Islet precursor cell (in vitro differentiated cells): ENCODE measurements around the gene KRTAP2-3.
"Not testable (repeated sequence)": the region's sequence is repeated elsewhere in the genome, so short reads cannot be mapped to it uniquely, and the experiment has no call there.

ENCODE experiments used
- DNase-seq: peaks from one replicate; pipeline ENCODE4 v3.0.0-alpha.2; 2018

Gene KRTAP2-3, protein sequence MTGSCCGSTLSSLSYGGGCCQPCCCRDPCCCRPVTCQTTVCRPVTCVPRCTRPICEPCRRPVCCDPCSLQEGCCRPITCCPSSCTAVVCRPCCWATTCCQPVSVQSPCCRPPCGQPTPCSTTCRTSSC

DNA sequence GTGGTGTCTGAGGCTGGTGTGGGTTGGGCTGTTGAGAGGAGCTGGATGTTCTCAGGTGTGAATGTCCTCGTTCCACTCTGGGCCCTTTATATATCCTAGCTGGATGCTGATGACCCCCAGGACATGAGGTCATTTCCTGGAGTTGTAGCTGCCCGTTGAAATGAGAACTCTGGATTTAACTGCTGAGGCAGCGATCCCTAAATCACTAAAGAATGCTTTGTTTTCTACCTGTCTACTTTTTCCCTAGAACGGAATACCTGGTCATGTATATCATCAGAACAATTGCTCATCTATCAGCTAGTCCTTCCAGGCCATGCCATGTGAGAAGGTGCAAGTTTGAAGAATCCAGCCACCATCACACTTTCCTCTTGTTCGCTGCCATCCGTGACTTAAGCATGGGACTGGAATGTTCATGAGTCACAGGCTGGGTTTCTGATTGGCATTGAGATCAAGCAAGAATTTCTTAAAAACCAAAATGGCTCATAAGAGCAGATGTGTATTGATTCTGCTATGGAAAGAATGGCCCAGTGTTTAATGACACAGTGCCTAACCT lies at the start of gene KRTAP2-3:
Gene KRTAP2-3, minus strand, starts transcription at position 63 of the 553 bp plus-strand sequence. CDS start 64 bp downstream, outside the sequence.
- peak; percentile 93 for DNase-seq

DNA sequence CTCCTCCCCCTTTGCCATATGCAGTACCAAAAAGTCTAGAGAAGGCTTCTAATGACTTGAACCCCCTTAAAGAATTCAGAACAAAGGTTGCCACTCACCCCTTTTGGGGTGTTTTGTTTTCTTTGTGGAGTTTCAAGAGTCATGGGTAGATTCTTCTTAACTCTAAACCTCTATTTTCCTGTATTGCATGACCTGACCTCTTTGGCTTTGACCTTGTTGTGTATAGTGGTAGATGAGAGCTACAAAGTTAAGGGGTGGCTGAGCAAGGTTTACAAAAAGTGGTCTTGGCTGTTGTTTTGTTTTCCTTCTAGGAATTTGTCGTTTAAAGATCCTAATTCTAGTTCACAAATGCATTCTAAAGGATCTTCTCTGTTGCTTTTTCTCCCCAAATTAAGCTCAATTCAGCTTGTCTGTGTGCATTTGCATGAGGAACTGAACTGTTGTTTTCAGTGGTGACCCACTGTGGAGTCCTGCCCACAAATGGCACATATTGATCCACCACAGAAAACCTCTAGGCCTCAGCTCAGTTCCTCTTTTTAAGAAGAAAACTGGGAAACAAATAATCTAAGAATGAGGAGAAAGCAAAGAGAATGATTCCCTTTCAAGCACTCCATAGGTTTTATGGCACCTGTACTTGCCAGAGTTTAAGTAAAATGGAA lies 48.9 kb upstream of the KRTAP2-3 start:
- DNase-seq: not testable (repeated sequence)

DNA sequence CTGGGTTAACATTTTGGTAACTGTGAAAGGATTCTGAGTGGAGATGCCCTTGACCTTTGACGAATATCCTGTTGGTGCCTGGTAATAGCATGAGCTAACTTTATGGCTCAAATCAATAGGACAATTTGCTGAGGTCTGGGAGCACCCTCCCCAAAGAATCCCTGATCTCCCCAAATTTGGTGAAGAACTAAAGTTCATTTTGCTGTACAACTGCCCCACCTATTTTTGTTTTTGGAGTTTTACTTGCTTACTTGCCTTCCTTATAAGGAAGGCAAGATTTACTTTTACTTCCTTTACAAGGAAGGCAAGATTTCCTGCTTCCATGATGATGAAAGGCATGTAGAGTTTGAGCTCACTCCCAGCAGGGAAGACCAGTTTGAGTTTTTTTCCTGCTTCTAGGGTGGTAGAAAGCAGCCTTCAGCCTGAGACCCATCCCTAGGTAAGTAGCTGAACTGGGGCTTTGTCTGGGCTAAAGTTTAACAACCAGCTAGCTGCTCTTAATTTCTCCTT lies 48.1 kb upstream of the KRTAP2-3 start:
- no peak for DNase-seq

DNA sequence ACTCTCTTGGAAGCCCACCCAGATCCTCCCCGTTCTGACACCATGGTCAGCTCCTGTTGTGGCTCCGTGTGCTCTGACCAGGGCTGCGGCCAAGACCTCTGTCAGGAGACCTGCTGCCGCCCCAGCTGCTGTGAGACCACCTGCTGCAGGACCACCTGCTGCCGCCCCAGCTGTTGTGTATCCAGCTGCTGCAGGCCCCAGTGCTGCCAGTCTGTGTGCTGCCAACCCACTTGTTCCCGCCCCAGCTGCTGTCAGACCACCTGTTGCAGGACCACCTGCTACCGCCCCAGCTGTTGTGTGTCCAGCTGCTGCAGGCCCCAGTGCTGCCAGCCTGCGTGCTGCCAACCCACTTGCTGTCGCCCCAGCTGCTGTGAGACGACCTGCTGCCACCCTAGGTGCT lies 45.4 kb upstream of the KRTAP2-3 start, which contains the start of gene KRTAP4-9:
Gene KRTAP4-9, plus strand, starts transcription at position 43 of the 400 bp plus-strand sequence. Its CDS starts 0 bp downstream, at position 43.
- DNase-seq: not testable (repeated sequence)

DNA sequence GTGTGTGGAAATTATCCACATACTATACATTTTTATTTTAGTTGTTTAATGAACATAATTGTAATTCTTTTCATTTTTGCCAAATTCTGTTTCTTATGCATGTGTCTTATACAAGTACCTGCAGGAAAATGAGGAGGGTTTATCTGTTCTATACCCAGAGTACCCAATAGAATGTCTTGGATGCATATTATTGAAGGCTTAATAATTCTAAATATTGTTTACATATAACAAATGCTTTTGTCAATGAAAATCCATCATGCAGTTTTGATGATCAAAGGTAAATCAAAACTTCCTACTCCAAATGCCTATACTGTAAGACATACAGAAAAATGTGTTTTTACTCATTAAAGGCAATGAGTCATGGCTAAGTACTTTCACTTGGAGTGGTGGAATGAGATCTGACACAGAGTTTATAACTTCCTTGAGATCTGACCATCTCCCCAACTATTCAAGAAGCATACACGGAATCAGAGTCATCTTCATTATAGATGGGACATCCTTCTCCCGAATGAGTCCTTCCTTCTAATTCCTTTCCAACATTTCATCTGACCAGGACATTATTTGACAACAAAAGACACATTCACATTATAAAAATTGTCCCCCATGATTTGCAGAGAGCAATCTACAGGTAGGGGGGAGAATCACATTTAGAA lies 44.6 kb upstream of the KRTAP2-3 start:
- DNase-seq: not testable (repeated sequence)

DNA sequence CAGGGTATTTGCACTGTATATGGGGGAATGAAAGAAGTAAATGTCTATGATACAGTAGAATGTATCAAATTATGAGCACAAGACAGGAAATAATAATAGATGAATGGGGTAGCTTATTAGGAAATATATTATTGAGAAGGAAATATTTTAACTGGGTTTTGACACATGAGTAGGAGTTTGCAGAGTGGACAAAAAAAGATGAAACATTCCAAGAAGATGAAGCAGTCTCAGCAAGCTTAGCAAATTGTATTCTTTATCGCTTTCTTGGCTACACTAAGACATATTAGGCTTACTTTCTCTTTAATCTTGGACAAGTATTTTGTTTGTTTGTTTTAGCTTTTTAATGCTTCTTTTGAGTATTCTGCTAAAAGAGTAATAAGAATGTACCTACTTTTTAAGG lies 44.0 kb upstream of the KRTAP2-3 start:
- no peak for DNase-seq

DNA sequence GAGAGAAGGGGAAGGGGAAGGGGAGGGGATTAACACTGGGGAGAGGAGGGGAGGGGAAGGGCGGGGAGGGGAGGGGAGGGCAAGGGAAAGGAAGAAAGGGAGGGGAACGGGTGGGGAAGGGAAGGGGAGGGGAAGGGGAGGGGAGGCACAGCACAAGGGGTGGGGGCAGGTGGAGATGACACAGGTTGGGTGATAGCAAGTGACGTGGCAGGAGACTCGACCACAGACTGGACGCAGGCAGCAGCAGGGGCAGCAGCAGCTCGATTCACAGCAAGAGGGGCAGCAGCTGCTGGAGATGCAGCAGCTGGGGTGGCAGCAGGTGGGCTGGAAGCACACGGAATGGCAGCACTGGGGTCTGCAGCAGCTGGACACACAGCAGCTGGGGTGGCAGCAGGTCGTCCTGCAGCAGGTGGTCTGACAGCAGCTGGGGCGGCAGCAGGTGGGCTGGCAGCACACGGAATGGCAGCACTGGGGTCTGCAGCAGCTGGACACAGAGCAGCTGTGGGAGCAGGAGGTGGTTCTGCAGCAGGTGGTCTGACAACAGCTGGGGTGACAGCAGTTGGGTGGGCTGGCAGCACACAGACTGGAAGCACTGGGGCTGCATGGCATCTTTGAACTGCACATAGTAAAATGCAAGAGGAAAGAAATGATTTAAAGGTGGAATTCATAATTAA lies 41.8 kb upstream of the KRTAP2-3 start, which contains the start of gene KRTAP4-16:
Gene KRTAP4-16, minus strand, starts transcription at position 624 of the 674 bp plus-strand sequence. Its CDS starts 0 bp downstream, at position 624.
- no peak for DNase-seq

DNA sequence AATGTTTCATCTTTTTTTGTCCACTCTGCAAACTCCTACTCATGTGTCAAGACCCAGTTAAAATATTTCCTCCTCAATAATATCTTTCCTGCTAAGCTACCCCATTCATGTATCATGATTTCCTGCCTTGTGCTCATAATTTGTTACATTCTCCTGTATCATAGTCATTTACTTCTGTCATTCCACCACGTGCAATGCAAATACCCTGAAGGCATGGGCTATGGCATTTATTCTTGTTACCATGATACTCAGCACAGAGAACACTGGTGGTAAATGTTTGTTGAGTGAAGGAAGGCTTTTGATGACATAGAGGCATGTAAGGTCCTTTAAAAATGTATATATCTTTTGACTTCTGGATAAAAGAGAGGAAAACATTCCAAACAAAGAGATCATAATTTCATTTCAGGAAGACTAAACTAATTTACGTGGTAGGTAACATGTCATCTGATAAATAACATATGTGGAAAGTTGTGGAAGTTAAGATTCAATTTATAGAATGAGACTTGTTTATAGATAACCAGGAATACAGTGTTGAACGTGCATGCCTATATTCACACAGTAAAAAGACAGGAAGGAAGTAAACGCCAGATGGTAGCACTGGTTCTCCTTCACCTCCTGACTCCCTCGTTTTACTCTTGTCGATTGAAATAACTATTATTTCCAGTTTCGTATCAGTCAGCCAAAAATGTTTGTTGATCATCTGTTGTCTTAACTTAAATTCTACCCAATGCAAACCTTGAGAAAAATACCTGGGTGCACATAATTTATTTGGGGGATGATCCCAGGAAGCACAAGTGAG lies 40.0 kb upstream of the KRTAP2-3 start:
- not testable (repeated sequence) for DNase-seq

DNA sequence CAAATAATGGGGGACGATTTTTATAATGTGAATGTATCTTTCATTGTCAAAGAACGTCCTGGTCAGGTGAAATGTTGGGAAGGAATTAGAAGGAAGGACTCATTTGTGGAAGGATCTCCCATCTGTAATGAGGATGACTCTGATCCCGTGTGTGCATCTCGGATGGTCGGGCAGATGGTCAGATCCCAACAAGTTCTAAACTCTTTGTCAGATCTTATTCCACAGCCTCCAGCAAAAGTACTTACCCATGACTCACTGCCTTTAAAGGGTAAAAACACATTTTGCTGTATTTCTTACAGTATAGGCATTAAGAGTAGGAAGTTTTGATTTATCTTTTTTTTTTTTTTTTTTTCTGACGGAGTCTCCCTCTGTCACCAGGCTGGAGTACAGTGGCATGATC lies 38.6 kb upstream of the KRTAP2-3 start:
- no peak for DNase-seq

DNA sequence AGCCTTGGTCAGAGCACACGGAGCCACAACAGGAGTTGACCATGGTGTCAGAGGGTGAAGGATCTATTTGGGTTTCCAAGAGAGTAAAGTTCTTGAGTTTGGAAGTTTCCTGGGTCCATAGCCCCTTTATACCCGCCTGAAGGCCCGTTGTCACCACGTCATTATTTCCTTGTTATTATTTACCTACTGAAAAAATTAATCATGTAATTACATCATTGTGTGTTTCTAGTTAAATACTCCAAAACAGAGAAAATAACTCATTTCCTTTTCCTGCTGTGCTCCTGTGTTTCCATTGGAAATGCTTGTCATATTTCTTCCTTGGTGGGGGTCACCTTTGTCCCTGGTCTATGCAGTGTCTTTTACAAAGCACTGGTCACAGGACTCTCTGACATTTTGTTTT lies 38.1 kb upstream of the KRTAP2-3 start, which contains the start of gene KRTAP4-8:
Gene KRTAP4-8, minus strand, starts transcription at position 101 of the 400 bp plus-strand sequence. Its CDS starts 58 bp downstream, at position 43.
- DNase-seq: no peak

DNA sequence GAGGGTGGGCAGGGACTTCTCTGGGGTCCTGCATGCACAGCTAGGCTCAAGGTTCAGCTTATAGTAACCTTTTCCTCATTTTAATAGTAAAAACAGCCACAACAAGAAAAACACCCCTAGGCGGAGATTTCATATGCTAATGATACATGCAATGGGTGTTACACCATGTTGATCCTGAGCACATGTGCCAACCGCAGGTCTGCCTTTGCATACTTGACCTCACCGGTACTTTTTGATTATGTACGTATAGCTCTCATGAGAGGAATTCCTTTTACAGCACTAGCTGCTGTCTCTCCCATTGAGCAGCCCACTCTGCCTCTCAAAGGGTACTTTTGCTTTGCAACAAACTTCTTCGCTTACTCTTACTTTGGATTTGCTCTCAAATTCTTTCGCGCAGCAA lies 36.1 kb upstream of the KRTAP2-3 start:
- DNase-seq: no peak

DNA sequence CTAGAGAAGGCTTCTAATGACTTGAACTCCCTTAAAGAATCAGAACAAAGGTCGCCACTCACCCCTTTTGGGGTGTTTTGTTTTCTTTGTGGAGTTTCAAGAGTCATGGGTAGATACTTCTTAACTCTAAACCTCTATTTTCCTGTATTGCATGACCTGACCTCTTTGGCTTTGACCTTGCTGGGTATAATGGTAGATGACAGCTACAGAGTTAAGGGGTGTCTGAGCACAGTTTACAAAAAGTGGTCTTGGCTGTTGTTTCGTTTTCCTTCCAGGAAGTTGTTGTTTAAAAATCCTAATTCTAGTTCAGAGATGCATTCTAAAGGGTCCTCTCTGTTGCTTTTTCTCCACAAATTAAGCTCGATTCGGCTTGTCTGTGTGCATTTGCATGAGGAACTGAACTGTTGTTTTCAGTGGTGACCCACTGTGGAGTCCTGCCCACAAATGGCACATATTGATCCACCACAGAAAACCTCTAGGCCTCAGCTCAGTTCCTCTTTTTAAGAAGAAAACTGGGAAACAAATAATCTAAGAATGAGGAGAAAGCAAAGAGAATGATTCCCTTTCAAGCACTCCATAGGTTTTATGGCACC lies 28.9 kb upstream of the KRTAP2-3 start:
- not testable (repeated sequence) for DNase-seq

DNA sequence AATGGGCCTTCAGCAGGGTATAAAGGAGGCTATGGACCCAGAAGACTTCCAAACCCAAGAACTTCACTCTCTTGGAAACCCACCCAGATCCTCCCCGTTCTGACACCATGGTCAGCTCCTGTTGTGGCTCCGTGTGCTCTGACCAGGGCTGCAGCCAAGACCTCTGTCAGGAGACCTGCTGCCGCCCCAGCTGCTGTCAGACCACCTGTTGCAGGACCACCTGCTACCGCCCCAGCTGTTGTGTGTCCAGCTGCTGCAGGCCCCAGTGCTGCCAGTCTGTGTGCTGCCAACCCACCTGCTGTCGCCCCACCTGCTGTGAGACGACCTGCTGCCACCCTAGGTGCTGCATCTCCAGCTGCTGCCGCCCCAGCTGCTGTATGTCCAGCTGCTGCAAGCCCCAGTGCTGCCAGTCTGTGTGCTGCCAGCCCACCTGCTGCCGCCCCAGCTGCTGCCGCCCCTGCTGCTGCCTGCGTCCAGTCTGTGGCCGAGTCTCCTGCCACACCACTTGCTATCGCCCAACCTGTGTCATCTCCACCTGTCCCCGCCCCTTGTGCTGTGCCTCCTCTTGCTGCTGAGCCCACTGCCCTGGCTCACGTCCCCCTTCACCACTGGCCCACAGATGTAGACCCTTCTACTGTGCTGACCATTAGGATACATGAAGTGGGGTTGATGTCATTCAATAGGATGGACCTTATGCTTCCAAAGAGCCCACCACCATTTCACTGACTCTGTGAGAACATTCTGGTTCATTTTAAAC lies 24.4 kb upstream of the KRTAP2-3 start, which contains the start of gene KRTAP4-7:
Gene KRTAP4-7, plus strand, starts transcription at position 51 of the 757 bp plus-strand sequence. Its CDS starts 57 bp downstream, at position 108.
- not testable (repeated sequence) for DNase-seq

DNA sequence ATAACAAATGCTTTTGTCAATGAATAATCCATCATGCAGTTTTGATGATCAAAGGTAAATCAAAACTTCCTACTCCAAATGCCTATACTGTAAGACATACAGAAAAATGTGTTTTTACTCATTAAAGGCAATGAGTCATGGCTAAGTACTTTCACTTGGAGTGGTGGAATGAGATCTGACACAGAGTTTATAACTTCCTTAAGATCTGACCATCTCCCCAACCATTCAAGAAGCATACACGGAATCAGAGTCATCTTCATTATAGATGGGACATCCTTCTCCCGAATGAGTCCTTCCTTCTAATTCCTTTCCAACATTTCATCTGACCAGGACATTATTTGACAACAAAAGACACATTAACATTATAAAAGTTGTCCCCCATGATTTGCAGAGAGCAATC lies 23.5 kb upstream of the KRTAP2-3 start:
- not testable (repeated sequence) for DNase-seq

DNA sequence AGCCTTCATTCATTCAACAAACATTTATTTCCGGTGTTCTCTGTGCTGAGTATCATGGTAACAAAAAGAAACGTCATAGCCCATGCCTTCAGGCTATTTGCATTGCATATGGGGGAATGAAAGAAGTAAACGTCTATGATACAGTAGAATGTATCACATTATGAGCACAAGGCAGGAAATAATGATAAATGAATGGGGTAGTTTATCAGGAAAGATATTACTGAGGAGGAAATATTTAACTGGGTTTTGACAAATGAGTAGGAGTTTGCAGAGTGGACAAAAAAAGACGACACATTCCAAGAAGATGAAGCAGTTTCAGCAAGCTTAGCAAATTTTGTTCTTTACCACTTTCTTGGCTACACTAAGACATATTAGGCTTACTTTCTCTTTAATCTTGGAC lies 22.7 kb upstream of the KRTAP2-3 start:
- no peak for DNase-seq

DNA sequence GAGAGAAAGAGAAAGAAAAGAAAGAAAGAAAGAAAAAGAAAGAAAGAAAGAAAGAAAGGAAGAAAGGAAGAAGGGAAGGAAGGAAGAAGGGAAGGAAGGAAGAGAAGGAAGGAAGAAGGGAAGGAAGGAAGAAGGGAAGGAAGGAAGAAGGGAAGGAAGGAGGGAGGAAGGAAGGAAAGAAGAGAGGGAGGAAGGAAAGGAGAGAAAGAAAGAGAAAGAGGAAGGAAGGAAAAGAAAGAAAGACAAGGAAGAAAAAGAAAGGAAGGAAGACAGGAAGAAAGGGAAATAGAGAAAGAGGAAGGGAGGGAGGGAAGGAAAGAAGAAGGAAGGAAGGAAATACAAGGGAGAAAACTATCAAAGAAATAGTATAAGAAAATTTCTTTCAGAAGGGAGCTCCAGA lies 16.9 kb upstream of the KRTAP2-3 start:
- no peak for DNase-seq

DNA sequence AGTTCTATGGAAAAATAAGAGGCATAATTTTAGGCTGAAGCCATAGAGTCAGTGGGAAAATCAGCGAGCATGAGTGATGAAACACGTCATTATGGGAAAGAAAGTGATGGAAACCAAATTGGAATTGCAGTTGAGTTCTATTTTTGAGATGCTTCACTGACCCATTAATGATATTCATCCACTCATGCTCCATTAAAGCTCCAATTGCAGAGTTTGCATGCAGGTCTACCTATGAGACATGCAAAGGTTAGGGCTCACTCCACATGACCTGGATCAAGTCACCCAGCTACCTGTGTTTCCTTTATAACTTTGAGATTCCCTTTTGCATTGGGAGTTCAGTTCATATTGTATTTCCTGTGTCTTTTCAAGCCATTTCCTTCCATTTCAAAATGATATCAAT lies 13.8 kb upstream of the KRTAP2-3 start:
- no peak for DNase-seq

DNA sequence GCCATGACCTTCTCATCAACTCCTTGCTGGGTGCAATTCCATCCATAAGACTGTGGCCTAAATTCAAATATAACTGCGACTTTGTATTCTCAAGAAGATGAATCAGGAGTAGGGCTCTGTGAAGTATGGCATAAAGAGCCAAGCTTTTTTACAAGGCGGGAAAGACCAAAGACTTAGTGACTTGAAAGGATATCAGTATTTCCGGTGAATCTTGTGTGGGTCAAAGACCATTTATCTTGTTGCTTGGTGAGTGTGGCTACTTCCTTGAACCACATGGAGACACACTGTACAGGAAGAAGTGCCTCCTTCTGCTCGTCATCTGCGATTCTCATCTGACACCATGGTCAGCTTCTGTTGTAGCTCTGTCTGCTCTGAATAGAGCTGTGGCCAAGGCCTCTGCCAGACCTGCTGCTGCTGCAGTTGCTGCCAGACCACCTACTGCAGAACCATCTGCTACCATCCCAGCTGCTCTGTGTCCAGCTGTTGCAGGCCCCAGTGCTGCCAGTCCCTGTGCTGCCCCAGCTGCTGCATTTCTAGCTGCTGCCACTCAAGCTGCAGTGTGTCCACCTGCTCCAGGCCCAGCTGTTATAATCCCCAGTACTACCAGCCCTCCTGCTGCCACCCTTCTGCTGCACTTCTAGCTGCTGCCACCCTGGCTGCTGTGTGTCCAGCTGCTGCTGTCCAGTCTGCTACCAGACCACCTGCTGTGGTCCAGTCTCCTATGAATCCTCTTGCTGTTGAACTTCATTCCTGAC lies 11.9 kb upstream of the KRTAP2-3 start:
- no peak for DNase-seq

DNA sequence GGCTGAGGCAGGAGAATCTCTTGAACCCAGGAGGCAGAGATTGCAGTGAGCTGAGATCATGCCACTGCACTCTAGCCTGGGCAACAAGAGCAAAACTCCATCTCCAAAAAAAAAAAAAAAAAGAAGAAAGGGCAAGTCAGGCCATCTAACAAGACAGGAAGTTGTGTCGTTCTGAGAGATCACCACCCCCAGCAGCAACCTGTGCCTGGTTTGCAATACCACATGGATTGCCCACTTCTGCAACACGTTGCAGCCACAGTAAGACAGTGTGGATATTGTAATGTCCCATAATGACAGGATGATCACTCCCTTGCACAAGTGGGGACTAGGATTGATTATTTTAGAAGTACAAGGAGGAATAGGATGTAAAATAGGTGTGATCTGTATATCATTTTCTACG lies 9.1 kb upstream of the KRTAP2-3 start:
- DNase-seq: no peak

DNA sequence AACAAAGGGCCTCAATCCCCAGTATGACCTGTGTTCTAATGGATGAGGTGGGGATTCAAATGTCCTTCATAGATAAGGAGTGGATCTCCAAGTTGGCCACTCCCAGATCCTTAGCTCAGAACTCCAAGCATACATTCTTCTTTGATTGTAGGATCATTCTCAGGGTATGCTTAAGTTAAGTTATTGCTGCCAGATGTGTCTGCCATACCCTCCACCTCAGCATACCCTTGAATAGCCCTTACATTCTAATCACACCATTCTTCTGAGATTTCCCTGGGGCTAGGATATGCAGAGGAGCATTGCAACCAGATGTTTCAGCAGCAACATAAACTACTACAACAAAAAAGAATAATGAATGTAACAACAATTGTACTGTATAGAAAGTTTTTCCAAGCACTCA lies 7.4 kb upstream of the KRTAP2-3 start:
- DNase-seq: no peak
